Astrocyte (in vitro differentiated cells and primary cell): ENCODE results near the gene NDUFAF8.

Experiments
- EZH2 ChIP-seq: IDR thresholded peaks from 2 replicates; pipeline ENCODE4 v1.6.1; 2012; ENCODE audit warnings: mild to moderate bottlenecking, low read length, inconsistent platforms; ENCODE audit not compliant: insufficient read depth
- TF ChIP-seq, protein P1 (sequence below): IDR thresholded peaks from 2 replicates; pipeline ENCODE4 v1.5.1; 2011; ENCODE audit warnings: low read depth, mild to moderate bottlenecking, inconsistent platforms, low read length, moderate library complexity; ENCODE audit not compliant: insufficient read depth

DNA sequence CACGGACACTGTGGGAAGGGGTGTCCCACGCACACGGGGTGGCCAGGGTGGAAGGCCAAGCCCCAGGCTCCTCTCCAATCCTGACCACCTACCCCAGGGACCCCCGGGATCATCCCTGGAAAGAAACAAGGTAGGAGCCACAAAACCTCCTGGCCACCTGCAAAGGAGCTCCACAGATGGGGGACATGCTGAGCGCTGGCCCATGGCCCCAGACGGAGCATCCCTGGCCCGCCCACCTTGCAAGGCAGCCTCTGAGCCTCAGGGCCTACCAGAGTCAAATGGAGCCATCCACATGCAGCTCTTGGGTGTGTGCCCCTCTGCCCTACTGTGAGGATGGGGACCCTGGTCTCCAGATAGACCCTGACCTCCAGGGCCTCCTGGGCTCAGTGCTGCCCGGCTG, 39.7 kb downstream of the NDUFAF8 start:
- TF ChIP-seq, protein P1, sequence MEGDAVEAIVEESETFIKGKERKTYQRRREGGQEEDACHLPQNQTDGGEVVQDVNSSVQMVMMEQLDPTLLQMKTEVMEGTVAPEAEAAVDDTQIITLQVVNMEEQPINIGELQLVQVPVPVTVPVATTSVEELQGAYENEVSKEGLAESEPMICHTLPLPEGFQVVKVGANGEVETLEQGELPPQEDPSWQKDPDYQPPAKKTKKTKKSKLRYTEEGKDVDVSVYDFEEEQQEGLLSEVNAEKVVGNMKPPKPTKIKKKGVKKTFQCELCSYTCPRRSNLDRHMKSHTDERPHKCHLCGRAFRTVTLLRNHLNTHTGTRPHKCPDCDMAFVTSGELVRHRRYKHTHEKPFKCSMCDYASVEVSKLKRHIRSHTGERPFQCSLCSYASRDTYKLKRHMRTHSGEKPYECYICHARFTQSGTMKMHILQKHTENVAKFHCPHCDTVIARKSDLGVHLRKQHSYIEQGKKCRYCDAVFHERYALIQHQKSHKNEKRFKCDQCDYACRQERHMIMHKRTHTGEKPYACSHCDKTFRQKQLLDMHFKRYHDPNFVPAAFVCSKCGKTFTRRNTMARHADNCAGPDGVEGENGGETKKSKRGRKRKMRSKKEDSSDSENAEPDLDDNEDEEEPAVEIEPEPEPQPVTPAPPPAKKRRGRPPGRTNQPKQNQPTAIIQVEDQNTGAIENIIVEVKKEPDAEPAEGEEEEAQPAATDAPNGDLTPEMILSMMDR: no peak
- no peak for TF ChIP-seq EZH2
